ENCODE measurements around the gene BMAL1.

DNA sequence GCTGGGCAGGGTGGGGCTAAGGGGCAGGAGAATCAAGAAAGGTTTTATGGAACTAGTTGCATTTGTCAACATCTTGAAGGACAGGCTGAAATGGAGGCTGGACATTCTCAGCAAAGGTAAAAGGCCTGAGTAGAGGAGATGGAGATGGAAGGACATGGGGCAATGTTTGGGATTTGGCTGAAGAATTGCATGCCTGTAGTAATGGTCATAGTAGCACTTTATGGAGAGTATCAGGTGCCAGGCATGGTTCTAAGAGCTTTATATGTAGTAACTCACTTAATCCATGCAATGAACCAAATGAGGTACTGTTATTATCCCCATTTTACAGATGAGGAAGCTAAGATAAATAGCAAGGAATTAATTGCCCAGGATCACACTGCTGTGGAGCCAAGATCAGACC lies 23.9 kb downstream of the BMAL1 start:
- TF ChIP-seq, protein P1, sequence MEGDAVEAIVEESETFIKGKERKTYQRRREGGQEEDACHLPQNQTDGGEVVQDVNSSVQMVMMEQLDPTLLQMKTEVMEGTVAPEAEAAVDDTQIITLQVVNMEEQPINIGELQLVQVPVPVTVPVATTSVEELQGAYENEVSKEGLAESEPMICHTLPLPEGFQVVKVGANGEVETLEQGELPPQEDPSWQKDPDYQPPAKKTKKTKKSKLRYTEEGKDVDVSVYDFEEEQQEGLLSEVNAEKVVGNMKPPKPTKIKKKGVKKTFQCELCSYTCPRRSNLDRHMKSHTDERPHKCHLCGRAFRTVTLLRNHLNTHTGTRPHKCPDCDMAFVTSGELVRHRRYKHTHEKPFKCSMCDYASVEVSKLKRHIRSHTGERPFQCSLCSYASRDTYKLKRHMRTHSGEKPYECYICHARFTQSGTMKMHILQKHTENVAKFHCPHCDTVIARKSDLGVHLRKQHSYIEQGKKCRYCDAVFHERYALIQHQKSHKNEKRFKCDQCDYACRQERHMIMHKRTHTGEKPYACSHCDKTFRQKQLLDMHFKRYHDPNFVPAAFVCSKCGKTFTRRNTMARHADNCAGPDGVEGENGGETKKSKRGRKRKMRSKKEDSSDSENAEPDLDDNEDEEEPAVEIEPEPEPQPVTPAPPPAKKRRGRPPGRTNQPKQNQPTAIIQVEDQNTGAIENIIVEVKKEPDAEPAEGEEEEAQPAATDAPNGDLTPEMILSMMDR (conservative IDR thresholded peaks at IDR 0.05 in 1 of 2, IDR thresholded peaks at IDR 0.05 in 1 of 2; ENCODE audit: low read depth in 1 of 2, low read length in 2 of 2): no peak
- no peak for TF ChIP-seq EZH2 (IDR thresholded peaks at IDR 0.05; ENCODE audit: low read length, missing control alignments)

Measured in fibroblast of lung (primary cell).